ENCODE measurements around the gene REPS1. TPM values are rescaled to one million over a fixed set of nuclear protein-coding genes. Genes with fewer than 3 reads are reported as not detected.

The REPS1 gene
- total and polyA plus RNA-seq, 2 of the 13 experiments (the other 11 are each of a cell fraction or from before 2014, with no cell fraction given) = 36.4 to 38.3 TPM

- ChIA-PET POLR2A (interaction anchor here (0.5 to 2.1 kb wide), 3 partner anchors 13 to 1254 kb away, joined by 3 to 11 read pairs (median 4); partner anchors contain the start of gene CITED2), CTCF (ENCODE audit: low intra/inter-chr PET ratio, low total read pairs) (no interaction called here)
- in situ Hi-C loops (cut with HindIII; ENCODE audit: extremely low pct_ligation_motif_present, low pct_unique_long_range_greater_than_20kb) = loop anchor here (5.0 kb wide), 1 partner anchor 170 kb away; no protein-coding TSS in a partner anchor
- Histone ChIP-seq H3K27me3 (ENCODE audit: control insufficient read depth in 1 of 2, insufficient read depth in 2 of 2, low read length in 2 of 2) (peaks cover 0 to 8% of the 10 kb centered on the region in 2 experiments; a peak in 2 of 5 replicates), H3K79me2 (ENCODE audit: insufficient read depth, low read length) (peaks cover 50% of the 10 kb centered on the region), H3K27ac (ENCODE audit: extremely low read length, insufficient read depth, low read length) (peak overlapping the region; percentile 82), H3K4me2 (ENCODE audit: low read depth, low read length) (peak overlapping the region; percentile 100), H4K20me1 (ENCODE audit: insufficient read depth, low read length) (peaks cover 16% of the 10 kb centered on the region), H3K9me3 (ENCODE audit: low read length) (no peaks in the 10 kb centered on the region), H3K36me3 (replicated peaks in 1 of 2; ENCODE audit: control insufficient read depth in 1 of 2, insufficient read depth in 2 of 2, low read length in 2 of 2) (no peaks in the 10 kb centered on the region), H3K4me1 (ENCODE audit: insufficient read depth, low read length) (peaks cover 60% of the 10 kb centered on the region), H3K9ac (ENCODE audit: insufficient read depth, low read depth, low read length) (peak overlapping the region; percentile 93), H3K4me3 (replicated peaks in 1 of 3; ENCODE audit: insufficient read depth in 1 of 3, low read depth in 2 of 3, low read length in 3 of 3) (peak overlapping the region; percentile 78 to 98 (median 94)), H2AFZ (ENCODE audit: low read length) (no peak overlapping the region)
- intact Hi-C loops (cut with micrococcal nuclease; ENCODE audit: unreplicated experiment) = loop anchor here (5.0 kb wide), 2 partner anchors 40 to 120 kb away; no protein-coding TSS in a partner anchor
- 2% methylated on average over 26 of the region's 35 CpGs for WGBS (ENCODE audit: low lambda C conversion rate)
- FAIRE-seq (no peak), ATAC-seq (peak; percentile 11; the same call in 2 of the 3 replicates), DNase-seq (ENCODE audit: low spot score) (no peak)
- no TSS peak for BruUV-seq (replicated peaks)
- TF ChIP-seq ZNF761 (CRISPR knock-in tag; conservative IDR thresholded peaks at IDR 0.05) = no peak
- TF ChIP-seq ETV5 (CRISPR knock-in tag; IDR thresholded peaks at IDR 0.05; ENCODE audit: borderline replicate concordance) = 0 out of 2 replicates have a peak, but pooled peaks have one; percentile 10
- no peak for TF ChIP-seq RFXAP (CRISPR knock-in tag; IDR thresholded peaks at IDR 0.05; ENCODE audit: borderline replicate concordance)
- no peak for TF ChIP-seq TCF7L2 (IDR thresholded peaks at IDR 0.05; ENCODE audit: low read depth, low read length)
- no peak for TF ChIP-seq HCFC1 (IDR thresholded peaks at IDR 0.05; ENCODE audit: low read depth, low read length)
- no peak for TF ChIP-seq ZNF570 (CRISPR knock-in tag; IDR thresholded peaks at IDR 0.05; ENCODE audit: borderline replicate concordance)
- TF ChIP-seq, protein P1, sequence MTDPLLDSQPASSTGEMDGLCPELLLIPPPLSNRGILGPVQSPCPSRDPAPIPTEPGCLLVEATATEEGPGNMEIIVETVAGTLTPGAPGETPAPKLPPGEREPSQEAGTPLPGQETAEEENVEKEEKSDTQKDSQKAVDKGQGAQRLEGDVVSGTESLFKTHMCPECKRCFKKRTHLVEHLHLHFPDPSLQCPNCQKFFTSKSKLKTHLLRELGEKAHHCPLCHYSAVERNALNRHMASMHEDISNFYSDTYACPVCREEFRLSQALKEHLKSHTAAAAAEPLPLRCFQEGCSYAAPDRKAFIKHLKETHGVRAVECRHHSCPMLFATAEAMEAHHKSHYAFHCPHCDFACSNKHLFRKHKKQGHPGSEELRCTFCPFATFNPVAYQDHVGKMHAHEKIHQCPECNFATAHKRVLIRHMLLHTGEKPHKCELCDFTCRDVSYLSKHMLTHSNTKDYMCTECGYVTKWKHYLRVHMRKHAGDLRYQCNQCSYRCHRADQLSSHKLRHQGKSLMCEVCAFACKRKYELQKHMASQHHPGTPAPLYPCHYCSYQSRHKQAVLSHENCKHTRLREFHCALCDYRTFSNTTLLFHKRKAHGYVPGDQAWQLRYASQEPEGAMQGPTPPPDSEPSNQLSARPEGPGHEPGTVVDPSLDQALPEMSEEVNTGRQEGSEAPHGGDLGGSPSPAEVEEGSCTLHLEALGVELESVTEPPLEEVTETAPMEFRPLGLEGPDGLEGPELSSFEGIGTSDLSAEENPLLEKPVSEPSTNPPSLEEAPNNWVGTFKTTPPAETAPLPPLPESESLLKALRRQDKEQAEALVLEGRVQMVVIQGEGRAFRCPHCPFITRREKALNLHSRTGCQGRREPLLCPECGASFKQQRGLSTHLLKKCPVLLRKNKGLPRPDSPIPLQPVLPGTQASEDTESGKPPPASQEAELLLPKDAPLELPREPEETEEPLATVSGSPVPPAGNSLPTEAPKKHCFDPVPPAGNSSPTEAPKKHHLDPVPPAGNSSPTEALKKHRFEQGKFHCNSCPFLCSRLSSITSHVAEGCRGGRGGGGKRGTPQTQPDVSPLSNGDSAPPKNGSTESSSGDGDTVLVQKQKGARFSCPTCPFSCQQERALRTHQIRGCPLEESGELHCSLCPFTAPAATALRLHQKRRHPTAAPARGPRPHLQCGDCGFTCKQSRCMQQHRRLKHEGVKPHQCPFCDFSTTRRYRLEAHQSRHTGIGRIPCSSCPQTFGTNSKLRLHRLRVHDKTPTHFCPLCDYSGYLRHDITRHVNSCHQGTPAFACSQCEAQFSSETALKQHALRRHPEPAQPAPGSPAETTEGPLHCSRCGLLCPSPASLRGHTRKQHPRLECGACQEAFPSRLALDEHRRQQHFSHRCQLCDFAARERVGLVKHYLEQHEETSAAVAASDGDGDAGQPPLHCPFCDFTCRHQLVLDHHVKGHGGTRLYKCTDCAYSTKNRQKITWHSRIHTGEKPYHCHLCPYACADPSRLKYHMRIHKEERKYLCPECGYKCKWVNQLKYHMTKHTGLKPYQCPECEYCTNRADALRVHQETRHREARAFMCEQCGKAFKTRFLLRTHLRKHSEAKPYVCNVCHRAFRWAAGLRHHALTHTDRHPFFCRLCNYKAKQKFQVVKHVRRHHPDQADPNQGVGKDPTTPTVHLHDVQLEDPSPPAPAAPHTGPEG (CRISPR knock-in tag; IDR thresholded peaks at IDR 0.05) = no peak
- no peak for TF ChIP-seq ARNTL (CRISPR knock-in tag; IDR thresholded peaks at IDR 0.05)
- no peak for TF ChIP-seq DRAP1 (CRISPR knock-in tag; IDR thresholded peaks at IDR 0.05)
- TF ChIP-seq NR1H2 (CRISPR knock-in tag; IDR thresholded peaks at IDR 0.05; ENCODE audit: borderline replicate concordance, low read depth) = no peak
- TF ChIP-seq, protein P2, sequence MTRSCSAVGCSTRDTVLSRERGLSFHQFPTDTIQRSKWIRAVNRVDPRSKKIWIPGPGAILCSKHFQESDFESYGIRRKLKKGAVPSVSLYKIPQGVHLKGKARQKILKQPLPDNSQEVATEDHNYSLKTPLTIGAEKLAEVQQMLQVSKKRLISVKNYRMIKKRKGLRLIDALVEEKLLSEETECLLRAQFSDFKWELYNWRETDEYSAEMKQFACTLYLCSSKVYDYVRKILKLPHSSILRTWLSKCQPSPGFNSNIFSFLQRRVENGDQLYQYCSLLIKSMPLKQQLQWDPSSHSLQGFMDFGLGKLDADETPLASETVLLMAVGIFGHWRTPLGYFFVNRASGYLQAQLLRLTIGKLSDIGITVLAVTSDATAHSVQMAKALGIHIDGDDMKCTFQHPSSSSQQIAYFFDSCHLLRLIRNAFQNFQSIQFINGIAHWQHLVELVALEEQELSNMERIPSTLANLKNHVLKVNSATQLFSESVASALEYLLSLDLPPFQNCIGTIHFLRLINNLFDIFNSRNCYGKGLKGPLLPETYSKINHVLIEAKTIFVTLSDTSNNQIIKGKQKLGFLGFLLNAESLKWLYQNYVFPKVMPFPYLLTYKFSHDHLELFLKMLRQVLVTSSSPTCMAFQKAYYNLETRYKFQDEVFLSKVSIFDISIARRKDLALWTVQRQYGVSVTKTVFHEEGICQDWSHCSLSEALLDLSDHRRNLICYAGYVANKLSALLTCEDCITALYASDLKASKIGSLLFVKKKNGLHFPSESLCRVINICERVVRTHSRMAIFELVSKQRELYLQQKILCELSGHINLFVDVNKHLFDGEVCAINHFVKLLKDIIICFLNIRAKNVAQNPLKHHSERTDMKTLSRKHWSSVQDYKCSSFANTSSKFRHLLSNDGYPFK (CRISPR knock-in tag; IDR thresholded peaks at IDR 0.05; ENCODE audit: borderline replicate concordance) = no peak
- TF ChIP-seq SRSF9 (IDR thresholded peaks at IDR 0.05; ENCODE audit: borderline replicate concordance, insufficient read depth, low read depth, low read length, poor library complexity, severe bottlenecking) = no peak
- TF ChIP-seq ZNF224 (CRISPR knock-in tag; IDR thresholded peaks at IDR 0.05) = no peak
- no peak for TF ChIP-seq ZNF674 (CRISPR knock-in tag; IDR thresholded peaks at IDR 0.05; ENCODE audit: low read depth)
- TF ChIP-seq POLR2A (IDR thresholded peaks at IDR 0.05; ENCODE audit: insufficient read depth in 1 of 2, low read depth in 2 of 2, low read length in 2 of 2) = no peak
- TF ChIP-seq KLF16 (CRISPR knock-in tag; IDR thresholded peaks at IDR 0.05) = no peak
Measured at GRCh38 chr6:138987080-138987642, 892 bp downstream of the REPS1 start.
